Kasumi-1 (cell line): ENCODE measurements around the gene WDR17.

Experiments
- DNase-seq, 2 experiments: peaks; one replicate each; lab custom pipeline; 2025; lab: John Stamatoyannopoulos, UW

WDR17 gene

DNA sequence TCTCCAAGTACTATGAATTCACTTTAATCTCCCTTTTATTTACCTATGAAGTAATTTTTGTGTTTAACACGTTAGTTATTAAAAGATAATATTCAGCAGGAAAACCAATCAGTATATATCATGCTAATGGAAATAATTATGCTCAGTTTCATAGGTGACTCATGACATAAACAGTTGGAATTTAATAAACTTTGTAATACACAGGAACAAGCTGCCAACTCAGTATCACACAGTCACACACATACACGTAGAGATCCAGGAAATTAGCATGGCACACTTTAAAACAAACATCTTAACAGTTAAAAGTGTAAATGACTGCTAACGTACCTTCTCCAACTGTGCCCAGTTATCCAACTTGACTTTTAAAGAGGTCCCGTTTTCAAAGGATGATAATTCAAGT lies 127.5 kb downstream of the WDR17 start:
- DNase-seq = no peak

DNA sequence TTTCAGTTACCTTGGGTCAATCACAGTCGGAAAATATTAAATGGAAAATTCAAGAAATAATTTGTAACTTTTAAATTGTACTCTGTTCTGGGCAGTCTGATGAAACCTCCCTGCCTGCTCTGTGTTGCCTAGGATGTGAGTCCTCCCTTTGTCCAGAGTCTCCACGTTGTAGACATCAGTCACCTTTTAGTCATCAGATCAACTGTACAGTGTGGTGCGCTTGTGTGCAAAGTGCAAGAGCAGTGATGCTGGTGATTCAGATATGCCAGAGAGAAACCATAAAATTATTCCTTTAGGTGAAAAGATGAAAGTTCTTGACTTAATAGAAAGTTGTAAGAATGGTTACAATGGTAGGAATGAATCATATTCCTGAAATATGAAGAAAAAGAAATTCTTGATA lies 128.3 kb downstream of the WDR17 start:
- DNase-seq = no peak

DNA sequence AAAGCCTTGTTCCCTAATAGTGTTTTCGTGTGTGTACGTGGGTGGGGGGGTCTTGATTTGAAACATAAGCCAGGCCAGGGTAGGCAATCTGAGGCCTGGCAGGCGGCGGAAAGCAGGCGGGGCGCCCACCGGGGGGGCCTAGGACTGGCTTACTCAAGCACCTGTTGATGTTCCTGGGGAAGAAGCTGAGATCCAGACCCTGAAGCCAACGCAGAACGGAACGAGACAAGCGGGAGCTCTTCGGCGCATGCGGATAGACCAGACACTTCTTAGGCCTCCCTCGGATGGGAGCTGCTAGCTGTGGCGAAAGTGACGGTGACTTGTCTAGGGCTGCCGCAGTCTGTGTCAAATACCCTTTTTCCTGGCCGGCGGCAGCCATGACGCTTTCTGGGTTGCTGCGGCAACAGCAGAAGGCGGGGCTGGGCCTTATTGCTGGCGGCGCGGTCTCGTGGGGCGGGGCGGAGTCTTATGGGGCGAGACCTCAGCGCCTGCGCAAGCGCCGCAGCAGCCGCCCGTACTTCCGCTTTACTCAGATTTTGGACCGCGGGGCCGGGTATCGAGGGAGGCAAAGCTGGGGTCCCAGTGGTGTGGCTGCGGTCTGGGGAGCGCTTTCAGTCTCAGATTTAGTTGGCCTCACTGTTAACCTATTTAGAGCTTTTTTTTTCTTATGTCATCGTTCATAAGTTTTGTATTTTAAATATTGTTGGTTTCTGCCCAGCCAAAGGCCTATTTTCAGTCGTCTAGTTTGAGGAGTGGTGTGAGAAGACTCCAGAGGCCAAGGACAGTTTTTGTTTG lies 129.7 kb downstream of the WDR17 start, which contains the start of gene SPATA4:
Gene SPATA4, minus strand, starts transcription at position 402 of the 795 bp plus-strand sequence. Its CDS starts 23 bp downstream, at position 379.
- peak; percentile 87 to 92 for DNase-seq

DNA sequence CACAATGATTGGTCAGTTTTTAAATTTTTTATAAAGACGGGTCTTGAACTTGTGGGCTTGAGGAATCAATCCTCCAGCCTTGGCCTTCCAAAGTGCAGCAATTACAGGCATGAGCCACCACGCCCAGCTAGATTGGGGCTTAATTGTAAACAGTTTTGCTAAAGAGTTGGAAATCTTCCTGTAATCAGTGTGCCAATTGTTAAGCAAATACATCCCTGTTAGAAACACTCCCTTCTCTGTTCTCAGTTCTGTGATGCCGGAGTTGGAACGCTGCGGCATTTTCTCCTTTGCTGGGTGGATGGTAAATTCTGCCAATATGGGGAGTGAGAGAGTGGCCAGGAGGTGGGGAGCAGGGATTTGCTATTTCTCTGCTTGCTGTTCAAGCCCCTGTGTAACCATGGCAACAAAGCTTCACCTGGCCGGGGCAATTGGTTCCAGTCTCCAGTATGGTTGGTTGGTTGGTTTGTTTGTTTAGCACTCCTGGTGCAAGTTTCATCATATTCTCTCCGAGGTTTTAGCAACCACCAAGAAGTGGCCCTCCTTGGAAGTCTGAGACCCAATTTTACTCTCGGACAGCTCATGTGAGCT lies 132.8 kb downstream of the WDR17 start:
- DNase-seq = no peak

GRCh38 chr4:176205299-176205698 lies 139.7 kb downstream of the WDR17 start:
- DNase-seq = no peak

DNA sequence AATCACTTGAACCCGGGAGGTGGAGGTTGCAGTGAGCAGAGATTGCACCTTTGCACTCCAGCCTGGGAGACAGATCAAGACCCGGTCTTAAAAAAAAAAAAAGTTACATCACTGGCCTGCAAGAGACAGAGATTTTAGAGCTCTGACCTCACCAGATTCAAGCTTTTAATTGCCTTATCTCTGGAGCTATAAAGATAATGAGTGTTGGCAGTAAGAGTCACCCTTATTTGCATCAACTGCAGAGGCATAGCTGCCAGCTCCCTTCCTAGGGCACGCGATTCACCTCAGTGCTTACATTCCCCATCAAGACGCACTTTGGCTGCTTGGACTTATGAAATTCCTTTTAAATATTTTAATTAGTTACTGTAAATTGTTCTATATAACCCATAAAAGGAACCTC lies 142.2 kb downstream of the WDR17 start:
- DNase-seq = no peak

DNA sequence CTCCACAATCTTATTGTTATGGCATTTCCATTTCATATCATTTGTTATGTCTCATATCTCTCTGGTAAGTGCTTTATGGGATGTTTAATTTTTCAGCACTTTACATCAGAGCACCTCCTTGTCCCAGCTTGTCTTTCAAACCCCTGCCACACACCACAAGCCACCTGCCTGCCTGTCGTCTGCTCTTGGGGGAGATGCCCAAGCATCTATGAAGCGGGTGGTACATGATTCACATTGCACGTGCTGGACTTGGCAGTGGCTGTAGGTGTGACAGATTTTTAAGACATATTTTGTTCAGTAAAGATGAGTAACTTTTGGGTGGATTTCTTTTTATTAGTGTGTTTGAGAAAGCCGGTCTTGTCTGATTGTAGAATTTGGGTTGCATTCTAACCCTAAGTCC lies 143.9 kb downstream of the WDR17 start:
- no peak for DNase-seq

- DNase-seq = no peak
Measured at GRCh38 chr4:176210101-176210500, 144.5 kb downstream of the WDR17 start.

- no peak for DNase-seq
Measured at GRCh38 chr4:176210579-176211296, 145.1 kb downstream of the WDR17 start.

DNA sequence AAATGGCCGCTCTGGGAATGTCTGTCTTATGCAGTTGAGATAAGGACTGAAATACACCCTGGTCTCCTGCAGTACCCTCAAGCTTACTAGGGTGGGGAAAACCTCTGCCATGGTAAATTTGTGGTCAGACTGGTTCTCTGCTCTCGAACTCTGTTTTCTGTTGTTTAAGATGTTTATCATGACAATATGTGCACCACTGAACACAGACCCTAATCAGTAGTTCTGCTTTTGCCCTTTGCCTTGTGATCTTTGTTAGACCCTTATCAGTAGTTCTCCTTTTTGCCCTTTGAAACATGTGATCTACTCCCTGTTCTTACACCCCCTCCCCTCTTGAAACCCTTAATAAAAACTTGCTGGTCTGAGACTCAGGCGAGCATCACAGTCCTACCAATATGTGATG lies 146.7 kb downstream of the WDR17 start:
- peak in 1 of 2 experiments; percentile 1 for DNase-seq

DNA sequence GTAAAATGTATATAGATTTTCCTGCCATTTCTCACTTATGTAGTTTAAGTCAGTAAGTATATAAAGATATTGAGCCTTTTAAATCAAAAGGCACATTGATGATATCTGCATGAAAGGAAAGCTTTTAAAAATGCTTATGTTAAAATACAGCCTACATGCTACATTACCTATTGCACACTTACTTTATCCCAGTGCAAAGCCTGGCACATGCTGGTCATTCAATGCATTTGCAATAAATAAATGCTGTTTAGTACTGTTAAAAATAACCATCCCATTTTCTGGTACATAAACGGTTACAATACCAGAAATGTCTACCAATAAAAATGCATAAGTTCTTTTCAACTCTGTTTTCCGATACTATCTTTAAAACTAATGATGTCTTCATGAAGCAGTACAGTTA lies 151.9 kb downstream of the WDR17 start:
- no peak for DNase-seq

DNA sequence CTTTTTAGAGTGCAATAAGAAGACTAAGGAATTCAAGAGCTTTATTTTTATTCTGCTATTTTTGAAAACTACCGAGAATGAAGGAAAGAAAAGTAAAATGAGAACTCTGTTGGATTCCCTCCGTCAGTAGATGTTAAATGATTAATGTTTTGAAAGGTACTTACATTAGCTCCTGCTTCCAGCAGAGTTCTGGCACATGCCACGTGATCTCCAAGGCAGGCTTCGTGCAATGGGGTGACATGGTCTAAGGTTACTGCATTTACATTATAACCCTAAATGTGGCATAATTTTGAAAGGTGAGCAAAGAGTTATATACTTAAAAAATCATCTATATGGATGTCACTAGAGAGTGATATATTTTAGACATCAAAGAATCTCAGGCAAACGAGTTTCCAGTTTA lies 156.5 kb downstream of the WDR17 start:
- DNase-seq = no peak

- no peak for DNase-seq
Measured at GRCh38 chr4:176223561-176223960, 157.9 kb downstream of the WDR17 start.

DNA sequence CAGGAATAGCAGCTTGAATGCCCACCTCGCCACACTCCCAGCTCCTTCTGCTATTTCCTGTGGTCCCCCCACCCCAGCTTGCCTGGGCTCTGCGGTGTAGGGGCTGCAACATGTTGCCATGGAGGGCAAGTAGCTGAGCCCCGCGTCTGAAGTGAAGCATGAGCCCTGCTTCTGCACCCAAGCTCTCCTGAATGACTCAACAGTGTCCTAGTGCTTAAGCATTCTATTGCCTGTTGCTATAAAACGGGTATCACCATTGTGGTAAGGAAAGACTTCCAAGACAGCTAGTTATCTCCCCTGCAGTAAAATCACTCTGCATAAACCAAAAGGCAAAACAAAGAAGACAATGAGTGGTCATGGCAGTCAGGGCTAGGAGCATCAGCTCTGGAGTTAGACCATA lies 161.1 kb downstream of the WDR17 start:
- DNase-seq = no peak

GRCh38 chr4:176229645-176230044 lies 164.0 kb downstream of the WDR17 start:
- DNase-seq = no peak
